Activated CD8-positive, alpha-beta memory T cell treated with anti-CD3 and anti-CD28 coated beads for 1 hour (primary cell): ENCODE data around the gene DHRS4L2.
A peak's percentile ranks its signal among the peaks of the same experiment; 100 is the strongest.
"Not testable (repeated sequence)": the region's sequence is repeated elsewhere in the genome, so short reads cannot be mapped to it uniquely, and the experiment has no call there.

Experiments used
- DNase-seq, 2 donors: peaks; one replicate each; pipeline ENCODE4 v3.0.0-alpha.2; 2020; ENCODE audit warnings: low read depth in 1 of 2; ENCODE audit errors: extremely low read depth in 1 of 2

The DHRS4L2 gene

DNA sequence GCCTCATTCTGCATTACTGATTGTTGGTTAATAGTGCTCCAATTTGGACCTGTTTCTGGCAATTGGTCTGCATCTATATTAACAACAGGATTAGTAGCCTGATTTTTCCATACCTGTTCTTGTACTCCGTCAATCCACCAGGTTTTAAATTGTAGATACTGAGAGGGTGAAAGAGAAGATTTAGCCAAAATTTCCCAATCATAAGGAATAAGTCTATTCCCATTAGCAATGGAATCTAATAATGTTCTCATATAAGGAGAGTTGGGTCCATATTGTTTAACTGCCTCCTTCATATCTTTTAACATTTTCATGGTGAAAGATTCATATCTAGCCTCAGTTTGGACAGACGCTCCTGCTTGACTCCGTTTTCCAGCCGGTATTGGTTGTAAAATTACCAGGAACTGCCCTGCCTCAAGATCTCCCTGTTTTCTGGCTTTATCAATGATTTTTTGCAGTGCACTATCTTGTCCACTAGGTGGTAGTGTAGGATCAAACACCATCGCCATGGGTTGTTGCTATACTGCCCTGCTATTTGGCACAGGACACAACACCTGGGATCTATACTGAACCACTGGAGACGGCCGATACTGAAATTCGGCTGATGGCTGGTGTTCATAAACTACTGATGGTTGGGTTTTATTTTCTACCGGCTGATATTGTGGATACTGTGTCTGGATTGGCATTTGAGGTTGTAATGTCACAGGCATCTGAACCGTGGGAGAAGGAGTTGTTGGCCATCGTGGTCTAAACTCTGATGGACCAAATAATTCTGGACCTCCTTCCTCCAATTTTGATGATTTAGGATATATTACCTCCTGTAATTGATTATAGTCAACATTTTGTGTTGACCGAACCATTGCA lies 25.2 kb downstream of the DHRS4L2 start:
- DNase-seq: no peak

DNA sequence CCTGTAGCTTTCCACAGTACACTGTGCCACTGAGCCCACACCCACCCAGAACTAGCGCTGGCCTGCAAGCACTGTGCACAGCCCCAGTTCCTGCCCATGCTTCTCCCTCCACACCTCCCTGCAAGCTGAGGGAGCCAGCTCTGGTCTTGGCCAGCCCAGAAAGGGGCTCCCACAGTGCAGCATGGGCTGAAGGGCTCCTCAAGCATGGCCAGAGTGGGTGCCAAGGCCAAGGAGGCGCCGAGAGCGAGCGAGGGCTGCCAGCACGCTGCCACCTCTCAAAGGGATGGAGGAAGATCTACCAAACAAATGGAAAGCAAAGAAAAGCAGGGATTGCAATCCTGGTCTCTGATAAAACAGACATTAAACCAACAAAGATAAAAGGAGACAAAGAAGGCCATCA lies 27.0 kb downstream of the DHRS4L2 start:
- DNase-seq: not testable (repeated sequence)

DNA sequence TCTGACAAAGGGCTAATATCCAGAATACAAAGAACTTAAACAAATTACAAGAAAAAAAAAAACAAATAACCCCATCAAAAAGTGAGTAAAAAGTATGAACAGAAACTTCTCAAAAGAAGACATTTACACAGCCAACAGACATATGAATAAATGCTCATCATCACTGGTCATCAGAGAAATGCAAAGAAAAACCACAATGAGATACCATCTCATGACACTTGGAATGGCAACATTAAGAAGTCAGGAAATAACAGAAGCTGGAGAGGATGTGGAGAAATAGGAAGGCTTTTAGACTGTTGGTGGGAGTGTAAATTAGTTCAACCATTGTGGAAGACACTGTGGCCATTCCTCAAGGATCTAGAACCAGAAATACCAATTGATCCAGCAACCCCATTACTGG lies 30.2 kb downstream of the DHRS4L2 start:
- not testable (repeated sequence) for DNase-seq

DNA sequence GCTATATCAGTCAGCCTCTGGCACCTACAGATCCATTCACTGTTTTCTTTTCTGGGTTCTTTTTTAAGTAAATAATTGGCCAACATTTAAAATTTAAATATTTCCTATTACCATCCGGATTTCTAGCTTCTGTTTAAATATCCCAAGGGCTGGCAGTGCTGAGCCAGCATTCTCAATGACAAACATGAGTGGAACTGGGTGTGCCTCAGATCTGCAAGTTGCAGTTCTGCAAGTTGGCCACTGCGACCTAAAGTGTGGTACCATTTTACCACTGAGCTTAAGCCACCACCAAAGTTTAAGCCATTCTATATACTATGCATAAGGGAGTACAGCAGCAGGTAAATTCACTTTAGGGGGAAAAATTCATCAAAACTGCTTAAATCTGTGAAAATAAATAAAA lies 31.2 kb downstream of the DHRS4L2 start:
- not testable (repeated sequence) for DNase-seq

DNA sequence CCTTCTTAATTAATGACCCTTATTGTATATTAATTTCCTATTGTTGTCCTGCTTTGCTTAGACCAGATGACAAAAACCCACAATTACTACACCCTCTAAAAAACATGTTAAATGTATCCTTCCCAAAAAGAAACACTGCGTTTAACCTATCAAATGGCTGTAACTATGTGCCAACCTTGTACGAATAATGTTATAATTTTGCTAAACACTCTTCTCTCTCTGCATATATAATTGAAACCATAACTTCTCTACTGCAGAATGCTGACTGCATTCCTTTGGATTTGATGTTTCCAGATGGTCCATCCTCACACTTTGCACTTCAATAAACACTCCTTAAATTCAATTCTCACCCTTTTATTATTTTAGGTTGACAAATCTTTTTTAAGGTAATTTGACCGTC lies 31.8 kb downstream of the DHRS4L2 start:
- not testable (repeated sequence) for DNase-seq

DNA sequence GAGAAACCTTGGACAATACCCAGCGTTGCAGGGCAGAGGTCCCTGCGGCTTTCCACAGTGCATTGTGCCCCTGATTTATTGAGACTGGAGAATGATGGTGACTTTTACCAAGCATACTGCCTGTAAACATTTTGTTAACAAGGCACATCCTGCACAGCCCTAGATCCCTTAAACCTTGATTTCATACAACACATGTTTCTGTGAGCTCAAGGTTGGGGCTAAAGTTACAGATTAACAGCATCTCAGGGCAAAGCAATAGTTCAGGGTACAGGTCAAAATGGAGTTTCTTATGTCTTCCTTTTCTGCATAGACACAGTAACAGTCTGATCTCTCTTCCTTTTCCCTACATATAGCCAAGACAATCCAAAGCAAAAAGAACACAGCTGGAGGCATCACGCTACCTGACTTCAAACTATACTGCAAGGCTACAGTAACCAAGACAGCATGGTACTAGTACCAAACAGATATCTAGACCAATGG lies 36.2 kb downstream of the DHRS4L2 start:
- not testable (repeated sequence) for DNase-seq

DNA sequence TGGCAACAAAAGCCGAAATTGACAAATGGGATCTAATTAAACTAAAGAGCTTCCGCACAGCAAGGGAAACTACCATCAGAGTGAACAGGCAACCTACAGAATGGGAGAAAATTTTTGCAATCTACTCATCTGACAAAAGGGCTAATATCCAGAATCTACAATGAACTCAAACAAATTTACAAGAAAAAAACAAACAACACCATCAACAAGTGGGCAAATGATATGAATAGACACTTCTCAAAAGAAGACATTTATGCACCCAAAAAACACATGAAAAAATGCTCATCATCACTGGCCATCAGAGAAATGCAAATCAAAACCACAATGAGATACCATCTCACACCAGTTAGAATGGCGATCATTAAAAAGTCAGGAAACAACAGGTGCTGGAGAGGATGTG lies 41.0 kb downstream of the DHRS4L2 start:
- DNase-seq: not testable (repeated sequence)

DNA sequence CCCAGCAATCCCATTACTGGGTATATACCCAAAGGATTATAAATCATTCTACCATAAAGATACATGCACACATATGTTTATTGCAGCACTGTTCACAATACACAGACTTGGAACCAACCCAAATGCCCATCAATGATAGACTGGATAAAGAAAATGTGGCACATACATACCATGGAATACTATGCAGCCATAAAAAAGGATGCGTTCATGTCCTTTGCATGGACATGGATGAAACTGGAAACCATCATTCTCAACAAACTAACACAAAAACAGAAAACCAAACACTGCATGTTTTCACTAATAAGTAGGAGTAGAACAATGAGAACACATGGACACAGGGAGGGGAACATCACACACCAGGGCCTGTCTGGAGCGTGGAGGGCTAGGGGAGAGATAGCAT lies 42.6 kb downstream of the DHRS4L2 start:
- not testable (repeated sequence) for DNase-seq

DNA sequence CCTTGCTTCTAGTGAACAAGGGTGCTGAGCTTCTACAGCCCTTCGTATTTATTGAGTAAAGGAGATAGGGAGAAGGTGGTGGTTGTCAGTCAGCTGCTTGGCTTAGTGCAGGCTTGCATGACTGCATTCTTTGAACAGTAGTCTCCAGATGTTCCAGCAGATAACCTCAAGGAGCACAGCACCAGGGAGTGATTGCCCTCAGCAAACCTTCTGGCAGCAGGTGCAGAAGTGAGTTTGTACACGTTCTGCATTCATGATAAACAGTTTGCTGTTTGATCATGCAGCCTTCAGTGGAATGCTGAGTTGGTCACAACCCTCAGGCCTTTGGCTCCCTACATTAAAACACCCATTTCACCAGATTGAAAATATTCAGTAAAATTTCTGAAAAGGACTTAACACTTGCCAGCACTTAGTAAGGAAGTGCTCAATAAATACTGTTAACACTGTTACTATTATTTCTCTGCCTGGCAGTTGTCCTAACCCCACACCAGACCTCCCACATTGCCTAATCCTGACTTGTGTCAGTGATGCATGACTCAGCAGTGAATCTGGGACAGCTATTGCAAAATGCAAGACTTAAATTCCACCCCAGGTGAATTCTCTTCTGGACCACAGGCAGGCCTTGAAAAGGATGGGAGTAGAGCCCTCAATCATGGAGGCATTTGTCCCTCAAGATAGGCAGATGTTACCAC lies 44.1 kb downstream of the DHRS4L2 start:
- no peak for DNase-seq

DNA sequence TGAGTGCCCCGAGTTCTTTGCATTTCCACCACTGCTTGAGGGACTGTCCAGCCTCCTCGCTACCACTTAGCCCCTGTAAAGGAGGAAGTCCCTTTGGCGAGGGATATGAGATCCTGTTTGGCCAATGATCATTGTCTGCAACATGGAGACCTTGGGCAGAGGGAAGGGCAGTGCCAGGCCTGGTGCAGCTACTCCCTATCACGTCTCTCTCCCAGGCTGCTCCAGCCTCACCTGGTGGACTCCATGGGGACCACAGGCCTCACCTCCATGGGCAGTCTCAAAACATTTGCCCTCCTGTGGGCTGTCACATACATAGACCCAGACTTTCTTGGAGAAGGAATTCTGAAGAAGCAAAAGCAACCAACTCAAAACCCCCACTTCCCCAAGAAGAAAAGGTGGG lies 47.0 kb downstream of the DHRS4L2 start:
- DNase-seq: not testable (repeated sequence)

DNA sequence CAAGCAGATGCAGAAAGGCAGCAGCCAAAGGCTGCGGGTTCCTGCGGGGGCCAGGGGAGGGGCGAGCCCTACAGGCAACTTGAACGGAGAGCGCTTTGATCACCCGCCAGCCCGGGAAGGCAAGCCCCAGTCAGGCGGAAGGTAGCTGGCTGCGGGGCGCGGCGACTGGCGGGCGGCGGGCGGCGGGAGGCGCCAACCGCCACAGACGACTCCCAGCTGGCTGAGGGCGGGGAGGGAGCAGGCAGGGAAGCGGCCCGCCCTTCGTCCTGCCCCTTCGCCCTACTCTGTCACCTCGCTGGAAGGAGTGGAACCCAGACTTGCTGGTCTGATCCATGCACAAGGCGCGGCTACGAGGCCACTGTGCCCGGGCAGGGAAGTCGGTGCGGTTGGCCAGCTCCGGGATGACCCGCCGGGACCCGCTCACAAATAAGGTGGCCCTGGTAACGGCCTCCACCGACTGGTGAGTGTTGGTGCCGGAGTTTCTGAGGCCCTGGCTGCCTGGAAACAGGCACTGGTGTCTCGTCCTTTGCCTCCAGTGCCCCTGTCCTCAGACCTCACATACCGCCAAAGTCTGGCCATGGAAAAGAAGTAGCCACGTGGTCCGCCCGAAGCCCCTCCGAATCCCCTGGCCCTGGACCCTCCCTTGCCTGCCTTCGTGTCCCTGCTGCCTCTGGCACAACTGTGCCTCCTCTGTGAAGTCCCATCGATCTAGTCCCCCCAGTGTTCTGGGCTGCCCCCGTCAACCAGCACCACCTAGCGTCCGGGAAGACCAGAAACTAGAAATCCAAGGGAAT lies 47.6 kb downstream of the DHRS4L2 start:
- peak in 1 of 2 donors; percentile 52 for DNase-seq

DNA sequence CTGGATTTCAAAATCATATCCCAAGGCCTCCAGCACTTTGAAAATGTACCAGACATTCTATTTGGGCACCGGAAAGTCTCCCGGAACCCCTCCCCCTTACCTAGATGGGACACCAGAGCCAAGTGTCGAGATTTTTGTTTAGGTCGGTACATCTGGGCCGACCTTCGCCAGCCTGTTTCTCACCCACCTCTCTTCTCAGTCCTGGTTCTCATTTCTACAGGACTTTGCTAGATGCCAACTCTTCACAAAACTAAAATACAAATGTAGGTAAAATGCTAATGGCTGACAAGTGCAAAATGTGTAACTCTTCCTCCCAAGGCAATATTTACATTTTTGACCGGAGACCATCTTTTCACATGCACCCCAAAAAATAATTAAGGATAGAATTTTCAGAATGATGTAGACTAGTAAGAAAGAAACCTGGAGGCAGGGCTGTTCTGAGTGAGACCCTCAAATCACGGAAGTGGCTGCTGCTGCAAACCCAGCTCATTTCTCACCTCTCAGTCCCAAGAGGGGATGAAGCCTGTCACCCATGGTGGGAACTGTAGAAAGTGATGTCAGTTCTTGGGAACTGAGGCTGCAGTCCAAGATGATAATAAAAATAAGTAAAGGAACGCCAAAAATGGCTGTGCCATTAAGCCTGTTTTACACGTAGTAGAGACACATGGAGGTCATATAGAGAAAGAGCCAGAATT lies 48.4 kb downstream of the DHRS4L2 start:
- DNase-seq: not testable (repeated sequence)

DNA sequence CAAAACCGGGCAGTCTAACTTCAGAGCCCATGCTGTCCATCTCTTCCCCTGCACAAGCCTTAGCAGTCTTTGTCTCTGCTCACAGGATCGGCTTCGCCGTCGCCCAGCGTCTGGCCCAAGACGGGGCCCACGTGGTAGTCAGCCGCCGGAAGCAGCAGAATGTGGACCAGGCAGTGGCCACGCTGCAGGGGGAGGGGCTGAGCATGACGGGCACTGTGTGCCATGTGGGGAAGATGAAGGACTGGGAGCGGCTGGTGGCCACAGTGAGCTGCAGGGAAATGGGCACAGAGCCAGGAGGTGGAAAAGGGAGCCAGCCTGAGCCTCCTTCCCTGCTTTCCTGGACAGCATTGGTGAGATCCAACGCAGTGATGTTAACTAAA lies 48.9 kb downstream of the DHRS4L2 start:
- DNase-seq: no peak

DNA sequence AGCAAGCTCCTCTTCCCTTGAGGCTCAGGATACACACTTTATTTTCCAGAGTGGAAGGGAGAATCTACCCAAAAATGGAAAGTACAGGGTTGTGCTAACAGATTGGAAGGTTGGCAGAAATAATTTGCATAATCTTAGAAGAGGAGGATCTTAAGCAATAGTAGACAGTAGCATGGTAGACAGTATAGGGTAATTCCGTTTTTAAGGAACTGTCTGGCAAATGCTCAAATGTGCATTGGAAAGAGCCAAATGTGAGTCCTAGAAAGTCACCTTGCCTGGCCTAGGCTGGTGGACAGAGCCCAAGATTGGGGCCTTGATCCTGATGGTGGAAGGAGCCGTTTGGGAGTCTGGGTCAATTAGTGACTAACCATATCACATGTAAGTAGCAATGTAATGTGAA lies 50.0 kb downstream of the DHRS4L2 start:
- DNase-seq: no peak

DNA sequence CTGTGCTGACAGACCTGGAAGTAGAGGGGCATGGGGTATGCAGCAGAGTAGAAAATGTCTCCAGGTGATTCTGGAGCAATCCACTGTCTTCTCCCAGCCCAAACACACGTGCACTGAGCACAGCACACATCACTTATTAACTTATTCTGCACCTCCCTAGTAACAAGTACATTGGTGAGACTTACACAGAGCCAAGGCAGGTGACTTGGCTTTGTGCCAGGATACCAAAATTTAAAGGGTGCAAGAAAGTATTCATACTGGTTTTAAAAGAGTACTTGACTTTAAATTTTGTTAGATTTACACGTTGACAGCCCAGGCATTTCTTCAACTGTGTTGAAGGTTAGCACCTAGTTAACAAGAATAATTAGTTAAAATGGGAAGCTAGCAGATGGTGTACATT lies 52.0 kb downstream of the DHRS4L2 start:
- DNase-seq: no peak

DNA sequence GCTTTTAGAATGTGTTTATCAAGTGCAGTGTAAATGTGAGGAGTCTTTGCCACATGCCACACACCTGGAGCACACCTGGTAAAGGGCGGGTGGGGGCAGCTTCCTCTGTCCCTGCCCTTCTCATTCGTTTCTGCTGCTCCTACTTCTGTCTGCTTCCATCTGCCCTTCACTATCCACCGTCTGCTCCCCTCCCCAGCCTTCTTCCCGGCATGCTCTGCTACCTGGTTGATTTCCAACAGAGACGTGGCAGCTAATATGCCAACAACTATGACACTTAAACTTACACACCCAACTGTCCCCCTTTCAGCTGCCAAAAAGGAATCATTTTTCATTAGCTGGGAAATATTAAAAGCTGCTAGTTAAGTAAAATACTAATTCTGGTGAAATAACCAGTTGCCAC lies 54.0 kb downstream of the DHRS4L2 start:
- no peak for DNase-seq

DNA sequence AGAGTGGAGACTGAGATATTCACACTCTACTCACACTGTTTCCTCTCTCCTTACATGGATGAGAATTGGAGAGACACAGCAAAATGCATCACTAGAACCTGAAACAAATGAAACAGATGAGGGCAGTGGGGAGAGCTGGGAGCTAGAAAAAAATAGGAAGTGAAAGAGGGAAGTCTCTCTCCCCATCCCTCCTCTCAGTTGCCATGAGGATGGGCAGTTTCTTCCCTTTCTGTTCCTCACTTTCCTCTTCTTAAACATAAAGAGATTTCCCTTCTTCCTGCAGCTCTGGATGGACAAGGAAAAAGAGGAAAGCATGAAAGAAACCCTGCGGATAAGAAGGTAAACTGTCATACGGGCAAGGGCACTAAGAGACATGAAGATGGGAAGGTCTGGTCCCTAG lies 60.3 kb downstream of the DHRS4L2 start:
- not testable (repeated sequence) for DNase-seq

DNA sequence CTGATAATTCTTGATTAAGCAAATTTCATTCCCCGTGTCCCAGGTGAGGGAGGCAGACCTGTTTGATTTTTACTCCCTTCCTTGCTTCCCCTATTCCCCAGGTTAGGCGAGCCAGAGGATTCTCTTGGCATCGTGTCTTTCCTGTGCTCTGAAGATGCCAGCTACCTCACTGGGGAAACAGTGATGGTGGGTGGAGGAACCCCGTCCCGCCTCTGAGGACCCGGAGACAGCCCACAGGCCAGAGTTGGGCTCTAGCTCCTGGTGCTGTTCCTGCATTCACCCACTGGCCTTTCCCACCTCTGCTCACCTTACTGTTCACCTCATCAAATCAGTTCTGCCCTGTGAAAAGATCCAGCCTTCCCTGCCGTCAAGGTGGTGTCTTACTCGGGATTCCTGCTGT lies 62.0 kb downstream of the DHRS4L2 start:
- DNase-seq: not testable (repeated sequence)

DNA sequence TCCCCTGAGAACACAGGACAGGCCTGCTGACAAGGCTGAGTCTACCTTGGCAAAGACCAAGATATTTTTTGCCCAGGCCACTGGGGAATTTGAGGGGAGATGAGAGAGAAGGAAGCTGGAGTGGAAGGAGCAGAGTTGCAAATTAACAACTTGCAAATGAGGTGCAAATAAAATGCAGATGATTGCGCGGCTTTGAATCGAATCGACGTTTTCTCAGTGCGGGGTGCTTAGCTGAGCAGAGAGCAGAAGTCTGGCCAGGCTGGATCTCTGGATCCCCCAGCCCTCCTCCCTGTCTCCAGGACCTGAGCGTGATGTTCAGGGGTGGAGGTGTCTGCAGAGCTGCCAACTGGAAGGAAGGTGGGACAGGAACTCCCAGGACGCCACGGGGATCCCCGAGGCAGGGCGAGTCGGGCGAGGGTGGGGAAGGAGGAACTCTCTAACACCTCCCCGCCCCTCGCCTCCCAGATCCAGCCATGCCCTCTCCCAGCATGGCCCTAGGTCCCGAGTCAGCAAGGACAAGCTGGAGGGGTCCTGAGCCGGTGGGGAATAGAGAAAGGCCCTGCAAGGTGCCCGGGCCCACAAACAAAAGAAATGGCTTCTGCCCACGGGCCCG lies 62.6 kb downstream of the DHRS4L2 start:
- no peak for DNase-seq
